Ishikawa (cell line): Measurements from ENCODE around the gene HRC.

Experiments used
- CEBPB ChIP-seq: IDR thresholded peaks from 2 replicates; pipeline ENCODE4 v1.6.1; 2012
- CREB1 ChIP-seq: IDR thresholded peaks from 2 replicates; pipeline ENCODE4 v1.6.1; 2012; ENCODE audit warnings: low read depth
- EGR1 ChIP-seq: IDR thresholded peaks from 2 replicates; pipeline ENCODE4 v1.6.1; 2012
- EP300 ChIP-seq: IDR thresholded peaks from 2 replicates; pipeline ENCODE4 v1.6.1; 2012; ENCODE audit warnings: borderline replicate concordance
- FOXM1 ChIP-seq: IDR thresholded peaks from 2 replicates; pipeline ENCODE4 v1.6.1; 2012; ENCODE audit warnings: low read depth, borderline replicate concordance
- MAX ChIP-seq: IDR thresholded peaks from 2 replicates; pipeline ENCODE4 v1.6.1; 2012
- NFIC ChIP-seq: IDR thresholded peaks from 2 replicates; pipeline ENCODE4 v1.6.1; 2012
- RAD21 ChIP-seq: IDR thresholded peaks from 2 replicates; pipeline ENCODE4 v1.6.1; 2012; ENCODE audit warnings: low read depth
- REST ChIP-seq: IDR thresholded peaks from 2 replicates; pipeline ENCODE4 v1.6.1; 2012; ENCODE audit warnings: low read depth, mild to moderate bottlenecking
- TAF1 ChIP-seq: IDR thresholded peaks from 2 replicates; pipeline ENCODE4 v1.6.1; 2012; ENCODE audit warnings: low read depth, mild to moderate bottlenecking
- TCF12 ChIP-seq: IDR thresholded peaks from 2 replicates; pipeline ENCODE4 v1.6.1; 2012; ENCODE audit warnings: low read depth
- TEAD4 ChIP-seq: IDR thresholded peaks from 2 replicates; pipeline ENCODE4 v1.6.1; 2012
- YY1 ChIP-seq: IDR thresholded peaks from 2 replicates; pipeline ENCODE4 v1.6.1; 2012; ENCODE audit warnings: low read depth
- ZBTB7A ChIP-seq: IDR thresholded peaks from 2 replicates; pipeline ENCODE4 v1.6.1; 2012; ENCODE audit warnings: low read depth
- TF ChIP-seq, protein P1 (sequence below): IDR thresholded peaks from 2 replicates; pipeline ENCODE4 v1.6.1; 2012

The HRC gene

GRCh38 chr19:49135686-49136085 is 19.5 kb downstream of the HRC start:
- TF ChIP-seq EGR1 (no peak), CREB1 (no peak), RAD21 (no peak), YY1 (no peak), ZBTB7A (no peak), EP300 (no peak), NFIC (no peak), FOXM1 (no peak), TCF12 (no peak), TEAD4 (no peak), REST (no peak), TAF1 (no peak), MAX (no peak), CEBPB (no peak)
- TF ChIP-seq, protein P1, sequence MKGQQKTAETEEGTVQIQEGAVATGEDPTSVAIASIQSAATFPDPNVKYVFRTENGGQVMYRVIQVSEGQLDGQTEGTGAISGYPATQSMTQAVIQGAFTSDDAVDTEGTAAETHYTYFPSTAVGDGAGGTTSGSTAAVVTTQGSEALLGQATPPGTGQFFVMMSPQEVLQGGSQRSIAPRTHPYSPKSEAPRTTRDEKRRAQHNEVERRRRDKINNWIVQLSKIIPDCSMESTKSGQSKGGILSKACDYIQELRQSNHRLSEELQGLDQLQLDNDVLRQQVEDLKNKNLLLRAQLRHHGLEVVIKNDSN = no peak

DNA sequence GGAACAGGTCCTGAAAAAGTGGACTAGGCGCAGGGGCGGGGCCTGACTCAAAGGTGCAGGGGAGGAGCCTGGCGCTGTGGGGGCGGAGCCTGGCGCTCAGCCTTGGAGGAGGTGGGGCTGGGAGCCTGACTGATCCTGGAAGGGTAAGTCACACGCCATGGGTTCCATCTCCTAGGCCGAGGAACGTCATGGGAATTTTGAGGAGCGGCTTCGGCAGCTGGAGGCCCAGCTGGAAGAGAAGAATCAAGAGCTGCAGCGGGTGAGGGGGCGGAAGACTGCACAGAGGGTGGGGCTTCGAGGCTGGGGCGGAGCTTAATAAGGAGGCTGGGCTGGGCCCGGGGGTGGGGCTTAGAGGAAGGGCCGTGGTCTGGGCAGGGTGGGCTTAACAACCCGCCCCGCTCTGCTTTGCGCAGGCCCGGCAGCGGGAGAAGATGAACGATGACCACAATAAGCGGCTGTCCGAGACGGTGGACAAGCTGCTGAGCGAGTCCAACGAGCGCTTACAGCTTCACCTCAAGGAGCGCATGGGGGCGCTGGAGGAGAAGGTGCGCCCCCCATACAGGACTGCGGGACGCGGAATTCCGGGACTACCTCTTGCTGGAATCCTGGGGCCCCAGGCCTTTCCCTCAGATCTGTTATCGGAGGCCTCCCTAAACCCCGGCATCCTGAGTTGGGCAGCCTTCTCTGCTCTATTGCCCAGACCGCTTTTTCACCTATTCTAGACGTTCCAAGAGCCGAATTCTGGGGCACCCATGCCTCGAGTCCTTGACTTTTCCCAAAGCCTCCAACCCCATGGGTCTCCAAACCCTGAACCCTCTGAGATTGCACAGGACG is 21.4 kb downstream of the HRC start:
- TF ChIP-seq NFIC (no peak), TCF12 (no peak), YY1 (no peak), CREB1 (no peak), ZBTB7A (no peak), TAF1 (no peak), MAX (no peak), FOXM1 (no peak), REST (no peak), RAD21 (no peak), EGR1 (no peak), CEBPB (no peak), EP300 (no peak), TEAD4 (no peak)
- TF ChIP-seq, protein P1 = no peak

GRCh38 chr19:49132974-49133609 is 22.1 kb downstream of the HRC start:
- TF ChIP-seq TCF12 (no peak), EGR1 (no peak), CEBPB (no peak), YY1 (no peak), CREB1 (no peak), MAX (no peak), RAD21 (no peak), ZBTB7A (no peak), TEAD4 (no peak), EP300 (no peak), REST (no peak), FOXM1 (no peak), TAF1 (no peak)
- TF ChIP-seq, protein P1 = no peak
